Activated CD8-positive, alpha-beta memory T cell treated with anti-CD3 and anti-CD28 coated beads, Interleukin-2, amount 10 ng/mL, durations not matched to agents 7 days and 5 days (primary cell): ENCODE results near the gene CTNND1. TPM values are rescaled to one million over a fixed set of nuclear protein-coding genes. Genes with fewer than 3 reads are reported as not detected.

ENCODE experiments used
- ATAC-seq: fragments of 150-1000 bp; cut with Tn5 transposase; one replicate; pipeline ENCODE4 v1.10.0; 2021; ENCODE audit warnings: moderate library complexity
- CTCF ChIA-PET: fragments of 350-600 bp; sonication (Branson Sonifier 250); formaldehyde crosslinking; loops from one replicate; lab custom pipeline; 2021; ENCODE audit warnings: antibody characterized with exemption; lab: Charles Lee
- DNase-seq: peaks from one replicate; pipeline ENCODE4 v3.0.0-alpha.2; 2020
- H3K27ac Mint-ChIP-seq: one replicate; pipeline ENCODE4 v1.8.0; 2021; ENCODE audit warnings: mild to moderate bottlenecking, mixed read lengths
- H3K27me3 Mint-ChIP-seq: one replicate; pipeline ENCODE4 v1.8.0; 2021; ENCODE audit warnings: mixed read lengths
- H3K36me3 Mint-ChIP-seq: one replicate; pipeline ENCODE4 v1.8.0; 2021; ENCODE audit warnings: mild to moderate bottlenecking, mixed read lengths
- H3K4me1 Mint-ChIP-seq: one replicate; pipeline ENCODE4 v1.8.0; 2021; ENCODE audit warnings: mixed read lengths
- H3K4me3 Mint-ChIP-seq: one replicate; pipeline ENCODE4 v1.8.0; 2021; ENCODE audit warnings: mild to moderate bottlenecking, moderate library complexity, mixed read lengths
- H3K9me3 Mint-ChIP-seq: one replicate; pipeline ENCODE4 v1.8.0; 2022; ENCODE audit warnings: low read depth, mixed read lengths
- total RNA-seq, 2 experiments: library from RNA; stranded (reverse); gene quantifications; one replicate each; pipeline ENCODE4 v1.2.3, GENCODE V29; 2021

CTNND1 gene
- total RNA-seq, 2 experiments from 2014 or later = 5.0 to 7.7 TPM

- Mint-ChIP-seq H3K9me3 (no peaks in the 10 kb centered on the region), H3K36me3 (peaks cover 8% of the 10 kb centered on the region), H3K4me1 (peaks cover 28% of the 10 kb centered on the region), H3K27me3 (no peaks in the 10 kb centered on the region), H3K27ac (no peak overlapping the region), H3K4me3 (no peak overlapping the region)
- no peak for DNase-seq
- ATAC-seq = no peak
- CTCF ChIA-PET = interaction anchor here (1.2 kb wide), 1 partner anchor 29 kb away, joined by 4 read pairs; no protein-coding TSS in a partner anchor
These were observed 9.8 kb downstream of the CTNND1 start for GRCh38 chr11:57771365-57771764.

GRCh38 chr11:57772562-57772961, 11.0 kb downstream of the CTNND1 start:
- CTCF ChIA-PET = no interaction called here
- Mint-ChIP-seq H3K4me1 (peaks cover 28% of the 10 kb centered on the region), H3K36me3 (peaks cover 6% of the 10 kb centered on the region), H3K27ac (no peak overlapping the region), H3K9me3 (no peaks in the 10 kb centered on the region), H3K27me3 (no peaks in the 10 kb centered on the region), H3K4me3 (no peak overlapping the region)
- ATAC-seq (no peak), DNase-seq (no peak)

GRCh38 chr11:57773026-57773598, 11.5 kb downstream of the CTNND1 start:
- no peak for ATAC-seq
- peaks cover 5% of the 10 kb centered on the region for H3K36me3 Mint-ChIP-seq

GRCh38 chr11:57775491-57775890, 13.9 kb downstream of the CTNND1 start:
- no peak for ATAC-seq
- H3K9me3 Mint-ChIP-seq = no peaks in the 10 kb centered on the region

More at GRCh38 chr11:57773026-57773598, 11.5 kb downstream of the CTNND1 start:
- DNase-seq = no peak
- H3K9me3 Mint-ChIP-seq = no peaks in the 10 kb centered on the region
- peaks cover 26% of the 10 kb centered on the region for H3K4me1 Mint-ChIP-seq
- CTCF ChIA-PET = no interaction called here
- H3K27me3 Mint-ChIP-seq = no peaks in the 10 kb centered on the region
- no peak overlapping the region for H3K27ac Mint-ChIP-seq
- H3K4me3 Mint-ChIP-seq = no peak overlapping the region

GRCh38 chr11:57776031-57776521, 14.5 kb downstream of the CTNND1 start:
- H3K27ac Mint-ChIP-seq = no peak overlapping the region
- H3K27me3 Mint-ChIP-seq = no peaks in the 10 kb centered on the region
- H3K4me3 Mint-ChIP-seq = no peak overlapping the region
- peaks cover 1% of the 10 kb centered on the region for H3K36me3 Mint-ChIP-seq
- no peak for DNase-seq
- no peak for ATAC-seq
- CTCF ChIA-PET = no interaction called here
- H3K4me1 Mint-ChIP-seq = peaks cover 22% of the 10 kb centered on the region
- H3K9me3 Mint-ChIP-seq = no peaks in the 10 kb centered on the region

More at GRCh38 chr11:57775491-57775890, 13.9 kb downstream of the CTNND1 start:
- DNase-seq = no peak
- no peak overlapping the region for H3K4me3 Mint-ChIP-seq
- peaks cover 22% of the 10 kb centered on the region for H3K4me1 Mint-ChIP-seq
- H3K27me3 Mint-ChIP-seq = no peaks in the 10 kb centered on the region
- H3K36me3 Mint-ChIP-seq = peaks cover 1% of the 10 kb centered on the region
- CTCF ChIA-PET = no interaction called here
- no peak overlapping the region for H3K27ac Mint-ChIP-seq

- DNase-seq (no peak), ATAC-seq (no peak)
- H3K27ac Mint-ChIP-seq = no peak overlapping the region
- H3K27me3 Mint-ChIP-seq = no peaks in the 10 kb centered on the region
- CTCF ChIA-PET = no interaction called here
- no peak overlapping the region for H3K4me3 Mint-ChIP-seq
- H3K9me3 Mint-ChIP-seq = no peaks in the 10 kb centered on the region
- peaks cover 1% of the 10 kb centered on the region for H3K36me3 Mint-ChIP-seq
- peaks cover 22% of the 10 kb centered on the region for H3K4me1 Mint-ChIP-seq
These were observed 15.1 kb downstream of the CTNND1 start for GRCh38 chr11:57776577-57777210.

- Mint-ChIP-seq H3K4me1 (peaks cover 19% of the 10 kb centered on the region), H3K9me3 (no peaks in the 10 kb centered on the region), H3K4me3 (no peak overlapping the region), H3K36me3 (peaks cover 1% of the 10 kb centered on the region), H3K27me3 (no peaks in the 10 kb centered on the region), H3K27ac (no peak overlapping the region)
- DNase-seq (no peak), ATAC-seq (no peak)
- CTCF ChIA-PET = interaction anchor here (0.9 to 3.2 kb wide), 2 partner anchors 21 to 23 kb away, joined by 3 to 9 read pairs; no protein-coding TSS in a partner anchor
These were observed 16.3 kb downstream of the CTNND1 start for GRCh38 chr11:57777969-57778317.

- no peak overlapping the region for H3K4me3 Mint-ChIP-seq
- H3K4me1 Mint-ChIP-seq = peaks cover 16% of the 10 kb centered on the region
- CTCF ChIA-PET = interaction anchor here (0.9 to 3.2 kb wide), 2 partner anchors 21 to 22 kb away, joined by 3 to 9 read pairs; no protein-coding TSS in a partner anchor
- H3K27ac Mint-ChIP-seq = no peak overlapping the region
- no peaks in the 10 kb centered on the region for H3K9me3 Mint-ChIP-seq
- DNase-seq = no peak
- ATAC-seq = no peak
- H3K27me3 Mint-ChIP-seq = no peaks in the 10 kb centered on the region
- H3K36me3 Mint-ChIP-seq = peaks cover 1% of the 10 kb centered on the region
These were observed 16.9 kb downstream of the CTNND1 start for GRCh38 chr11:57778318-57779037.

GRCh38 chr11:57779276-57779675, 17.7 kb downstream of the CTNND1 start:
- ATAC-seq (no peak), DNase-seq (no peak)
- no peaks in the 10 kb centered on the region for H3K27me3 Mint-ChIP-seq
- H3K36me3 Mint-ChIP-seq = peaks cover 1% of the 10 kb centered on the region
- CTCF ChIA-PET = interaction anchor here (3.2 kb wide), 1 partner anchor 22 kb away, joined by 9 read pairs; no protein-coding TSS in a partner anchor
- H3K4me3 Mint-ChIP-seq = no peak overlapping the region
- H3K4me1 Mint-ChIP-seq = peaks cover 12% of the 10 kb centered on the region
- no peaks in the 10 kb centered on the region for H3K9me3 Mint-ChIP-seq
- H3K27ac Mint-ChIP-seq = no peak overlapping the region

GRCh38 chr11:57781529-57781943, 19.9 kb downstream of the CTNND1 start:
- DNase-seq = no peak
- no peak for ATAC-seq
- CTCF ChIA-PET = no interaction called here
- Mint-ChIP-seq H3K4me3 (no peak overlapping the region), H3K4me1 (peaks cover 7% of the 10 kb centered on the region), H3K36me3 (peaks cover 1% of the 10 kb centered on the region), H3K27me3 (no peaks in the 10 kb centered on the region), H3K9me3 (no peaks in the 10 kb centered on the region), H3K27ac (no peak overlapping the region)

- ATAC-seq = no peak
- H3K4me3 Mint-ChIP-seq = no peak overlapping the region
- no peaks in the 10 kb centered on the region for H3K27me3 Mint-ChIP-seq
- CTCF ChIA-PET = no interaction called here
- DNase-seq = no peak
- no peak overlapping the region for H3K27ac Mint-ChIP-seq
- no peaks in the 10 kb centered on the region for H3K36me3 Mint-ChIP-seq
- no peaks in the 10 kb centered on the region for H3K9me3 Mint-ChIP-seq
- peaks cover 12% of the 10 kb centered on the region for H3K4me1 Mint-ChIP-seq
These were observed 23.5 kb downstream of the CTNND1 start for GRCh38 chr11:57785072-57785471.

- H3K36me3 Mint-ChIP-seq = no peaks in the 10 kb centered on the region
- peaks cover 19% of the 10 kb centered on the region for H3K4me1 Mint-ChIP-seq
- ATAC-seq (no peak), DNase-seq (no peak)
- H3K27ac Mint-ChIP-seq = no peak overlapping the region
- H3K27me3 Mint-ChIP-seq = no peaks in the 10 kb centered on the region
- no peak overlapping the region for H3K4me3 Mint-ChIP-seq
- CTCF ChIA-PET = interaction anchor here (1.3 kb wide), 1 partner anchor 14 kb away, joined by 3 read pairs; no protein-coding TSS in a partner anchor
- no peaks in the 10 kb centered on the region for H3K9me3 Mint-ChIP-seq
These were observed 24.8 kb downstream of the CTNND1 start for GRCh38 chr11:57786436-57786835.

- CTCF ChIA-PET = interaction anchor here (1.3 kb wide), 1 partner anchor 13 kb away, joined by 3 read pairs; no protein-coding TSS in a partner anchor
- no peaks in the 10 kb centered on the region for H3K27me3 Mint-ChIP-seq
- no peaks in the 10 kb centered on the region for H3K9me3 Mint-ChIP-seq
- DNase-seq (no peak), ATAC-seq (no peak)
- no peak overlapping the region for H3K27ac Mint-ChIP-seq
- H3K4me3 Mint-ChIP-seq = no peak overlapping the region
- peaks cover 26% of the 10 kb centered on the region for H3K4me1 Mint-ChIP-seq
- peaks cover under 1% of the 10 kb centered on the region for H3K36me3 Mint-ChIP-seq
These were observed 25.5 kb downstream of the CTNND1 start for GRCh38 chr11:57787006-57787604.
